A549 (cell line): ENCODE data around the gene FAM180A. TPM values are rescaled to one million over a fixed set of nuclear protein-coding genes. Genes with fewer than 3 reads are reported as not detected.

Experiments used
- ATAC-seq, 2 experiments: fragments of 200-7000 bp in 1 of 2; fragments of >200 bp in 1 of 2; cut with Nextera tagmentation in 1 of 2; cut with Tn5 transposase in 1 of 2; 3 replicates each; pipeline versions ENCODE4 v1.8.0 to v1.9.1; 2018 to 2020; ENCODE audit warnings: mild to moderate bottlenecking in 1 of 2, moderate library complexity in 1 of 2
- CTCF ChIA-PET: fragments of 300-600 bp; sonication (Branson Sonifier 250); formaldehyde crosslinking; extraction: SDS; loops from one replicate; lab custom pipeline; 2021; ENCODE audit warnings: antibody characterized with exemption, inconsistent platforms; lab: Yijun Ruan, JAX
- POLR2A ChIA-PET: fragments of 350-600 bp; formaldehyde crosslinking; extraction: SDS; loops from one replicate; lab custom pipeline; 2021; ENCODE audit warnings: antibody characterized with exemption, inconsistent platforms; lab: Yijun Ruan, JAX
- DNase-seq, 2 experiments: peaks; one replicate each; pipeline versions ENCODE4 v3.0.0 to v3.0.0-alpha.2; 2011 to 2016; ENCODE audit warnings: low read depth in 1 of 2, low spot score in 1 of 2
- FAIRE-seq: peaks from 2 replicates; lab custom pipeline; 2011; peaks lifted over from hg19 to GRCh38; lab: Jason Lieb, UNC
- H3K27ac ChIP-seq, 2 experiments: fragments of >200 bp; sonication (Bioruptor Twin); formaldehyde crosslinking; 3 replicates each; pipeline ENCODE4 v1.5.1; 2016 to 2017
- H3K4me1 ChIP-seq: fragments of >200 bp; sonication (Bioruptor Twin); formaldehyde crosslinking; 3 replicates; pipeline ENCODE4 v1.6.1; 2016
- H3K4me2 ChIP-seq: fragments of >200 bp; sonication (Bioruptor Twin); formaldehyde crosslinking; 3 replicates; pipeline ENCODE4 v1.6.1; 2016
- H3K4me3 ChIP-seq: fragments of >200 bp; sonication (Bioruptor Twin); formaldehyde crosslinking; 3 replicates; pipeline ENCODE4 v1.5.1; 2016
- H3K9me3 ChIP-seq: fragments of >200 bp; sonication (Bioruptor Twin); formaldehyde crosslinking; 3 replicates; pipeline ENCODE4 v1.6.1; 2016
- CEBPB ChIP-seq, 2 experiments: fragments of >200 bp in 1 of 2; sonication (Bioruptor Twin) in 1 of 2; formaldehyde crosslinking in 1 of 2; IDR thresholded peaks; 2 replicates each; pipeline ENCODE4 v1.6.1; 2012 to 2016
- CHD2 ChIP-seq: fragments of 150-350 bp; IDR thresholded peaks from 2 replicates; pipeline ENCODE4 v1.6.1; 2014; ENCODE audit warnings: low read length; ENCODE audit not compliant: partially characterized antibody
- EHF ChIP-seq: fragments of 250-450 bp; sonication (Bioruptor Pico); IDR thresholded peaks from 2 replicates; pipeline ENCODE4 v1.5.0; 2020; ENCODE audit warnings: mild to moderate bottlenecking
- EHMT2 ChIP-seq: fragments of 200-600 bp; sonication (generic); IDR thresholded peaks from 2 replicates; pipeline ENCODE4 v1.6.1; 2016; ENCODE audit warnings: antibody characterized with exemption, low read depth, mild to moderate bottlenecking, moderate library complexity
- ESRRA ChIP-seq: fragments of 150-350 bp; IDR thresholded peaks from 2 replicates; pipeline ENCODE4 v1.6.1; 2014; ENCODE audit warnings: mild to moderate bottlenecking, low read length, borderline replicate concordance
- GATA3 ChIP-seq: IDR thresholded peaks from 2 replicates; pipeline ENCODE4 v1.6.1; 2012; ENCODE audit warnings: borderline replicate concordance
- HDAC2 ChIP-seq: fragments of 200-600 bp; sonication (generic); IDR thresholded peaks from 2 replicates; pipeline ENCODE4 v1.6.1; 2016
- HOXA7 ChIP-seq: fragments of 250-450 bp; sonication (Bioruptor Pico); IDR thresholded peaks from 2 replicates; pipeline ENCODE4 v1.5.0; 2020; ENCODE audit warnings: mild to moderate bottlenecking, moderate library complexity
- HOXB5 ChIP-seq: fragments of 250-450 bp; sonication (Bioruptor Pico); IDR thresholded peaks from 2 replicates; pipeline ENCODE4 v1.5.0; 2020; ENCODE audit warnings: mild to moderate bottlenecking, moderate library complexity
- JUN ChIP-seq, 2 experiments: fragments of >200 bp; sonication (Bioruptor Twin); formaldehyde crosslinking; IDR thresholded peaks; 2 replicates in 1 of 2; 3 replicates in 1 of 2; pipeline ENCODE4 v1.6.1; 2016 to 2017
- KDM1A ChIP-seq: fragments of 200-600 bp; sonication (generic); IDR thresholded peaks from 2 replicates; pipeline ENCODE4 v1.6.1; 2016; ENCODE audit warnings: low read depth, mild to moderate bottlenecking
- MYC ChIP-seq: IDR thresholded peaks from 2 replicates; pipeline ENCODE4 v1.6.1; 2012; ENCODE audit warnings: mild to moderate bottlenecking, inconsistent platforms, low read length, improper control_type of control experiment, borderline replicate concordance
- NR3C1 ChIP-seq: fragments of >200 bp; sonication (Bioruptor Twin); formaldehyde crosslinking; IDR thresholded peaks from 3 replicates; pipeline ENCODE4 v1.6.1; 2017
- PHF8 ChIP-seq: fragments of 200-600 bp; sonication (generic); IDR thresholded peaks from 2 replicates; pipeline ENCODE4 v1.6.1; 2016; ENCODE audit warnings: low read depth, mild to moderate bottlenecking, antibody characterized with exemption, moderate library complexity, borderline replicate concordance
- RAD21 ChIP-seq, 2 experiments: fragments of >200 bp in 1 of 2; sonication (Bioruptor Twin) in 1 of 2; formaldehyde crosslinking in 1 of 2; IDR thresholded peaks in 1 of 2; conservative IDR thresholded peaks in 1 of 2; 2 replicates in 1 of 2; 3 replicates in 1 of 2; pipeline ENCODE4 v1.6.1; 2012 to 2018; ENCODE audit warnings: inconsistent platforms in 1 of 2
- RARB ChIP-seq: fragments of 250-450 bp; sonication (Bioruptor Pico); IDR thresholded peaks from 2 replicates; pipeline ENCODE4 v1.8.0; 2021; ENCODE audit warnings: mild to moderate bottlenecking, moderate library complexity
- RCOR1 ChIP-seq: fragments of 150-350 bp; IDR thresholded peaks from 2 replicates; pipeline ENCODE4 v1.6.1; 2014; ENCODE audit warnings: antibody characterized with exemption, low read length, low read depth
- RFX5 ChIP-seq: fragments of 450-650 bp; IDR thresholded peaks from 2 replicates; pipeline ENCODE4 v1.7.1; 2014; ENCODE audit warnings: antibody characterized with exemption, mild to moderate bottlenecking, moderate library complexity
- TFCP2L1 ChIP-seq: fragments of 250-450 bp; sonication (Bioruptor Pico); IDR thresholded peaks from 2 replicates; pipeline ENCODE4 v1.5.0; 2021; ENCODE audit warnings: mild to moderate bottlenecking
- TP53 ChIP-seq: fragments of 250-450 bp; sonication (Bioruptor Pico); IDR thresholded peaks from 2 replicates; pipeline ENCODE4 v1.5.0; 2021; ENCODE audit warnings: mild to moderate bottlenecking, moderate library complexity
- ZFP36 ChIP-seq: fragments of 450-650 bp; IDR thresholded peaks from 2 replicates; pipeline ENCODE4 v1.6.1; 2014; ENCODE audit warnings: borderline replicate concordance; ENCODE audit not compliant: partially characterized antibody
- WGBS: methylation state at CpG from one replicate; pipeline ENCODE4 v1.1.6; 2017; ENCODE audit errors: missing lambda C conversion rate; 5-methylcytosine and 5-hydroxymethylcytosine counted together
- polyA minus RNA-seq: library from RNA; depleted of rRNA, polyadenylated mRNA; stranded (reverse); fragments of >200 nt; gene quantifications from 2 replicates; pipeline ENCODE4 v1.2.3, GENCODE V29; 2011; rRNA and poly(A)+ RNA removed
- polyA plus RNA-seq, 4 experiments: library from polyadenylated mRNA; depleted of rRNA in 3 of 4; stranded (reverse); fragments of >200 nt; fragmentation: RNase III in 1 of 4; extraction: RNeasy Plus Mini Kit Qiagen cat#74134 plus additional on column Dnase treatment in 1 of 4; gene quantifications; 2 replicates in 3 of 4; 3 replicates in 1 of 4; pipeline ENCODE4 v1.2.3, GENCODE V29; 2011 to 2017
- TF ChIP-seq, protein P1 (sequence below): fragments of 150-350 bp; IDR thresholded peaks from 2 replicates; pipeline ENCODE4 v1.6.1; 2014; ENCODE audit warnings: low read depth, mild to moderate bottlenecking, low read length
- TF ChIP-seq, protein P2 (sequence below): fragments of 200-600 bp; sonication (generic); IDR thresholded peaks from 2 replicates; pipeline ENCODE4 v1.6.1; 2016; ENCODE audit warnings: antibody characterized with exemption, mild to moderate bottlenecking, moderate library complexity
- TF ChIP-seq, protein P3 (sequence below): fragments of >200 bp; sonication (Bioruptor Twin); formaldehyde crosslinking; IDR thresholded peaks from 2 replicates; pipeline ENCODE4 v1.6.1; 2016
- TF ChIP-seq, protein P4 (sequence below): fragments of 450-650 bp; IDR thresholded peaks from 2 replicates; pipeline ENCODE4 v1.6.1; 2014; ENCODE audit warnings: antibody characterized with exemption

FAM180A gene
- not detected in 2 replicates for polyA plus RNA-seq (2011; rRNA removed)
- polyA plus RNA-seq (2012; cell fraction: cytosol; rRNA removed) = not detected in 2 replicates
- polyA plus RNA-seq (2012; cell fraction: nucleus; rRNA removed) = not detected in 2 replicates
- not detected in 3 replicates for polyA plus RNA-seq (2017; fragmentation: RNase III; extraction: RNeasy Plus Mini Kit Qiagen cat#74134 plus additional on column Dnase treatment)
- polyA minus RNA-seq = not detected in 2 replicates

DNA sequence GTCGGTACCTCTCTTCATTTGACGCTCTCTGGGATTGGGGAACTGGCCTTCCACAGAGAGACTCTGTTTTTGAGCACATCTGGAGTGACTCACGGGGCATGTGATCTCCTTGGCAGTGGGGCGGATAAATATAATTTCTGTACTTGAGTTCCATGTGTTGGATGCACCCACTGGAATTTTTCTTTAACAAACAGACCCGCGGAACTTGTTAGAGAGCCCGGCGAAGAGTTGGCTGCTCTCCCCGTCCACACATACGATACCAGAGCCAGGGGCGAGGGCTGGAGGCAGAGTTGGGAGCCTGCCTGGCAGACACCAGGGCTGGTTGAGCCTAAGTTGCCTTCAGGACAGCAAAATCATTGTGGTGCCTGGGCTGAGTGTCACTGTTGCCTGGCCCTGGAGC, at the start of gene FAM180A:
Gene FAM180A, minus strand, starts transcription at position 44 of the 400 bp plus-strand sequence. CDS start 233 bp downstream, outside the sequence.
- H3K9me3 ChIP-seq = no peaks in the 10 kb centered on the region
- ATAC-seq (no peak), DNase-seq (no peak), FAIRE-seq (no peak)
- no peak within 1 kb of the TSS for H3K4me3 ChIP-seq
- CTCF ChIA-PET = no interaction called here
- H3K4me1 ChIP-seq = peaks cover 11% of the 10 kb centered on the region; the same call in 2 of the 3 replicates
- no peak within 1 kb of the TSS for H3K4me2 ChIP-seq
- no peak within 1 kb of the TSS for H3K27ac ChIP-seq
- 76% methylated on average over 11 of the region's 11 CpGs for WGBS
- POLR2A ChIA-PET = no interaction called here
- TF ChIP-seq CHD2 = no peak
- TF ChIP-seq EHMT2 = no peak
- TF ChIP-seq KDM1A = no peak
- no peak for TF ChIP-seq MYC
- TF ChIP-seq RARB (CRISPR knock-in tag) = no peak
- TF ChIP-seq HDAC2 = no peak
- no peak for TF ChIP-seq ZFP36
- no peak for TF ChIP-seq TFCP2L1 (CRISPR knock-in tag)
- TF ChIP-seq GATA3 = no peak
- no peak for TF ChIP-seq RCOR1
- no peak for TF ChIP-seq HOXA7 (CRISPR knock-in tag)

DNA sequence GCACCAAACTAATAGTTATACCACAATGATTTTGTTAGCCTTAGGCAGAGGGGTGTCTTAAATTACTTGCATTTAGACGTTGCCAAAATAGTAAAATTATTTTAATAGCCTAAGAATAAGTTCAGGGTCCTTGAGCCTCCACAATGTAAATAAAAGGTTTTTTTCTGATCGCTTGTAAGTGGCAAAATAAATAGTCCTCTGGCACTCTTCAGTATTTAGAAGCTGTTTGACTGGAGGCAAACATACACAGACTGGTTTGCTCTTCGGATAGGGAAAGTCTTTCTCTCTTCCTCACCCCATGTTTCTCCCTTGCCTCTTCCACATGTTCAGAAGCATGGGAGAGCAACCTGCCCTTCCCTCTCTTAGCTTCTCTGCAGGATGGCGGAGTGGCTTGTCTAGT, 49.5 kb upstream of the FAM180A start:
- DNase-seq = no peak
- no peak for FAIRE-seq
- no peak for ATAC-seq
- 25% methylated on average over 4 of the region's 4 CpGs for WGBS
- CTCF ChIA-PET = interaction anchor here (0.6 to 9.2 kb wide), 6 partner anchors 10 to 524 kb away, joined by 3 to 134 read pairs (median 4); no protein-coding TSS in a partner anchor
- no peaks in the 10 kb centered on the region for H3K9me3 ChIP-seq
- TF ChIP-seq RAD21 (conservative IDR thresholded peaks at IDR 0.05 in 1 of 2, IDR thresholded peaks at IDR 0.05 in 1 of 2) = no peak
- no peak for TF ChIP-seq RFX5
- no peak for TF ChIP-seq EHF (CRISPR knock-in tag)
- TF ChIP-seq, all 56 proteins: peak for 0
- Histone ChIP-seq H3K4me1 (no peaks in the 10 kb centered on the region), H3K4me2 (no peak overlapping the region), H3K4me3 (no peak overlapping the region), H3K27ac (no peak overlapping the region)
- POLR2A ChIA-PET = no interaction called here

DNA sequence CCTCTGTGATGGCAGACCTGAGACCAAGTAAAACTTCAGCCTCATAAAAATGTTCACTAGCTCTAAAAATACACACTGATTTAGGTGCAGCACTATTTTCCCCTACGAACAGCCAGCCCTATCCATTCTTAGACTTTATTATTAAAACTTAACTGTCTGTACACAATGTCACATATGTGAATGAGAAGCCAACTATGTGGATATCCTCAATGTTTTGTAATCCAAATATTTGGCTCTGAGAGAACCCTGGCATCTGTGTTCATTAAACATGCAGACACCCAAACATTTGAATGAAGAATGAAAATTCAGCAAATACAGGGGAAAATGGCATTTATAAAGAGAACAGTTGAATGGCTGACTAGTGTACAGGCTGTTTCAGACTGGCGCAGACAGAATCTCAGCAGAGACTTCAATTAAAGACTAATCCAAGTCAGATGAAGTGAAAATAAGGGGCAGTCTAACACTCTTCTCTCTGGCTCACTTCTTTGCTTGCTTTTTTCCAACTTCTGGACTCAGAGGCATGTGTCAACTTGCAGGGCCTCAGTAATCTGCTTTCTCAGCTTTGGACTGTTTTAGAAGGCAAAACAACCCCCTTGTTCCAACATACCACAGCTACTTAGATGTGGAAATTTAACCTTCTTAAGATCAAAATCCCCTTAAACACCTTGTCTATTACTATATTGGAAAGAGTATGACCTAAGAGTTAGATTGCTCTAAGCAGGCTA, 47.4 kb upstream of the FAM180A start:
- CTCF ChIA-PET = interaction anchor here (9.2 kb wide), 1 partner anchor 214 kb away, joined by 134 read pairs; no protein-coding TSS in a partner anchor
- H3K4me3 ChIP-seq = no peak overlapping the region
- no peak for DNase-seq
- no peaks in the 10 kb centered on the region for H3K4me1 ChIP-seq
- TF ChIP-seq, protein P1, sequence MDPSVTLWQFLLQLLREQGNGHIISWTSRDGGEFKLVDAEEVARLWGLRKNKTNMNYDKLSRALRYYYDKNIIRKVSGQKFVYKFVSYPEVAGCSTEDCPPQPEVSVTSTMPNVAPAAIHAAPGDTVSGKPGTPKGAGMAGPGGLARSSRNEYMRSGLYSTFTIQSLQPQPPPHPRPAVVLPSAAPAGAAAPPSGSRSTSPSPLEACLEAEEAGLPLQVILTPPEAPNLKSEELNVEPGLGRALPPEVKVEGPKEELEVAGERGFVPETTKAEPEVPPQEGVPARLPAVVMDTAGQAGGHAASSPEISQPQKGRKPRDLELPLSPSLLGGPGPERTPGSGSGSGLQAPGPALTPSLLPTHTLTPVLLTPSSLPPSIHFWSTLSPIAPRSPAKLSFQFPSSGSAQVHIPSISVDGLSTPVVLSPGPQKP = no peak
- TF ChIP-seq TP53 (CRISPR knock-in tag) (no peak), ESRRA (no peak), RCOR1 (no peak), NR3C1 (no peak), JUN (IDR thresholded peaks at IDR 0.05) (no peak), CEBPB (IDR thresholded peaks at IDR 0.05) (no peak), KDM1A (no peak), PHF8 (no peak), HOXB5 (CRISPR knock-in tag) (no peak), HOXA7 (CRISPR knock-in tag) (no peak), TFCP2L1 (CRISPR knock-in tag) (no peak)
- TF ChIP-seq, protein P2, sequence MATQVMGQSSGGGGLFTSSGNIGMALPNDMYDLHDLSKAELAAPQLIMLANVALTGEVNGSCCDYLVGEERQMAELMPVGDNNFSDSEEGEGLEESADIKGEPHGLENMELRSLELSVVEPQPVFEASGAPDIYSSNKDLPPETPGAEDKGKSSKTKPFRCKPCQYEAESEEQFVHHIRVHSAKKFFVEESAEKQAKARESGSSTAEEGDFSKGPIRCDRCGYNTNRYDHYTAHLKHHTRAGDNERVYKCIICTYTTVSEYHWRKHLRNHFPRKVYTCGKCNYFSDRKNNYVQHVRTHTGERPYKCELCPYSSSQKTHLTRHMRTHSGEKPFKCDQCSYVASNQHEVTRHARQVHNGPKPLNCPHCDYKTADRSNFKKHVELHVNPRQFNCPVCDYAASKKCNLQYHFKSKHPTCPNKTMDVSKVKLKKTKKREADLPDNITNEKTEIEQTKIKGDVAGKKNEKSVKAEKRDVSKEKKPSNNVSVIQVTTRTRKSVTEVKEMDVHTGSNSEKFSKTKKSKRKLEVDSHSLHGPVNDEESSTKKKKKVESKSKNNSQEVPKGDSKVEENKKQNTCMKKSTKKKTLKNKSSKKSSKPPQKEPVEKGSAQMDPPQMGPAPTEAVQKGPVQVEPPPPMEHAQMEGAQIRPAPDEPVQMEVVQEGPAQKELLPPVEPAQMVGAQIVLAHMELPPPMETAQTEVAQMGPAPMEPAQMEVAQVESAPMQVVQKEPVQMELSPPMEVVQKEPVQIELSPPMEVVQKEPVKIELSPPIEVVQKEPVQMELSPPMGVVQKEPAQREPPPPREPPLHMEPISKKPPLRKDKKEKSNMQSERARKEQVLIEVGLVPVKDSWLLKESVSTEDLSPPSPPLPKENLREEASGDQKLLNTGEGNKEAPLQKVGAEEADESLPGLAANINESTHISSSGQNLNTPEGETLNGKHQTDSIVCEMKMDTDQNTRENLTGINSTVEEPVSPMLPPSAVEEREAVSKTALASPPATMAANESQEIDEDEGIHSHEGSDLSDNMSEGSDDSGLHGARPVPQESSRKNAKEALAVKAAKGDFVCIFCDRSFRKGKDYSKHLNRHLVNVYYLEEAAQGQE = no peak
- TF ChIP-seq, protein P3, sequence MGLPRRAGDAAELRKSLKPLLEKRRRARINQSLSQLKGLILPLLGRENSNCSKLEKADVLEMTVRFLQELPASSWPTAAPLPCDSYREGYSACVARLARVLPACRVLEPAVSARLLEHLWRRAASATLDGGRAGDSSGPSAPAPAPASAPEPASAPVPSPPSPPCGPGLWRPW = no peak
- TF ChIP-seq, protein P4, sequence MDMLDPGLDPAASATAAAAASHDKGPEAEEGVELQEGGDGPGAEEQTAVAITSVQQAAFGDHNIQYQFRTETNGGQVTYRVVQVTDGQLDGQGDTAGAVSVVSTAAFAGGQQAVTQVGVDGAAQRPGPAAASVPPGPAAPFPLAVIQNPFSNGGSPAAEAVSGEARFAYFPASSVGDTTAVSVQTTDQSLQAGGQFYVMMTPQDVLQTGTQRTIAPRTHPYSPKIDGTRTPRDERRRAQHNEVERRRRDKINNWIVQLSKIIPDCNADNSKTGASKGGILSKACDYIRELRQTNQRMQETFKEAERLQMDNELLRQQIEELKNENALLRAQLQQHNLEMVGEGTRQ = no peak
- TF ChIP-seq, all 56 proteins: peak for 0
- WGBS = 79% methylated on average over 2 of the region's 2 CpGs
- Histone ChIP-seq H3K9me3 (no peaks in the 10 kb centered on the region), H3K4me2 (no peak overlapping the region), H3K27ac (no peak overlapping the region)
- ATAC-seq = no peak
- FAIRE-seq = no peak
- POLR2A ChIA-PET = no interaction called here
